LoVo (cell line): ENCODE measurements around the gene UNC119.

Experiments used
- DNase-seq: peaks from one replicate; pipeline ENCODE4 v3.0.0-alpha.2; 2016; ENCODE audit warnings: low spot score

Gene UNC119

DNA sequence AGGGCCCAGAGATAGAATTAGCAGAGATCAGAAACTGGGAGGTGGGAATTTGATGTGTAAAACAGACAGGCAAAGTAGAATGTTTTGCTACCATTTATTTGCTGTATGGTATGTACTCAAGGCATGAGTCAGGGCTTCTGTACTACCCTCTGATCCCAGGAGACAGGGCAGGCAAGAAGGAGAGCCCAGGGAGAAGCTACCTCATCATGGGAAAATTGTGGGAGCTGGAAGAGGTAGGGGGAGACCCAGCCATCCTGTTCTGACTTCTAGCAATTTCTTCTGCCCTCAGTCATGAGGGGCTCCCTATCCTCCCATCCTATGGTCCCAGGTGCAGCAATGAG is 20.6 kb upstream of the UNC119 start:
- DNase-seq = no peak

DNA sequence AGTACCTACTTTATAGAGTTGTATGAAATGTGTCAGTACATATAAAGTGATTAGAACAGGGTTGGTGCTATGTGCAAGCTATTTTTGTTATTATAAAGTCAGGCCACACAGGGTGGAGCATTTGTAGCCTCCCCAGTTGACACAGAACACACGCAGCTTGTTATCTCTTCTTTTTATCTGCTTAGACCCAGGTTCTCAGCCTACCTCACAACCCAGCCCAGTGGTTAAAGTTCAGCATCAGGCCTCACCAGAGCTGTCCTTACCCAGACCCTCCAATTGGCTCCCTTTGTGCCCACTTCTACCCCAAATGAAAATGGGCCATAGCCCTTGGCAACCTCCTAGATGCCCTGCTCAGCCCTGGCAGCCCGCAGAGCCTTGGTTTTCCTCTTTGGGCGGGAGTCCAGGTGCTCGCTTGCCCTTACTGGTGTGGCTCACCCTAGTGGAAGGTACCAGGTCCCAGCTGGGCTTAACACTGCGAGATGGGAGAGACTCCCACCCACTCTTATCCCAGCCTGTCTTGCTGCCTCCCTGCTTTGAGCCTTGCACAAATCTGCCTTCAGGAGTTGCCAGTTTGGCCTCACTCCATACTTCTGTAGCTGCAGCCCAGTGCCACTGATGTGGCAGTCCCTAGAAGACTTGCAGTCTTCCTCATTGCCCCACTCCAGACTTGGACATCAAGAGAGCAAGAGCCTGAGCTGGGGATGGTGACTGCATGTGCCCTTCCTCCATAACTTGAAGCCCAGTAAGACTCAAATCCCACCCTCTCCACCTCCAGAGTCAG is 20.0 kb upstream of the UNC119 start:
- no peak for DNase-seq

DNA sequence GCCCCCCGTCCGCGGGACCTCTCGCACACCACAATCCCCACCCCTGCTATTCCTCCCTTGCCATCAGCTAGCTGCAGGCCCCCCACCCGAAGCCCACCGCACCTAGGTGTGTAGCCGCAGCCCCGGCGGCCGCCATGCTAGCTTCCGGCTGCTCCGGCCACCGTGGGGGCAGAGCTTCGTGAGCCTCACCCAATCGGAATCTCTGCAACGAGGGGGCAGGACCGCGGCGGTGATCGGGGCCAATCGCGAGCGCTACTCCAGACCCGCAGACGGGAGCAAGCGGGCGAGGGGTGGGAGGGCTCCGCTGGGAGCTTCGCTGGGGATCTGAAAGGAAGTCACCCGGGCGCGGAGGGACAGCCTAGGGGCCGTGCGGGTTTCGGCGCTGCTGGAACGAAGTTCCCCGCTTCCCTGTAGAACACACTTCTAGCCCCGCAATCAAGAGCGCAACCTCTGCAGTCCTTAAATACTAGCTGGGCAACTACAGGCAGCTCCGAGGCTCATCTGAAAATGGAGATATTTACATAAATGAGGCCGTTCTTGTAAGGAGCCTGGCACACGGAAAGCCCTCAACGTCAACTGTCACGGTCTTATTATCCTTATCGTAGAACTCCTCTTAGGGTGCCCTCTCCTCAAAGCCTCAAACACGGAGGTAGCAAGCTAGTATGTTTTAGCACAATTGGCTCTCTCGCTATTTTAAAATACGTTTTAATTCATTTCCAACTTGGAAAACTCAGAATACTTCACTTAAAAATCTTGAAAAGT is 19.1 kb upstream of the UNC119 start, which contains the start of gene PIGS:
PIGS (minus strand) TSS at position 164 of the 762 bp plus-strand sequence; CDS start at position 136, 28 bp downstream.
- DNase-seq = peak; percentile 95

DNA sequence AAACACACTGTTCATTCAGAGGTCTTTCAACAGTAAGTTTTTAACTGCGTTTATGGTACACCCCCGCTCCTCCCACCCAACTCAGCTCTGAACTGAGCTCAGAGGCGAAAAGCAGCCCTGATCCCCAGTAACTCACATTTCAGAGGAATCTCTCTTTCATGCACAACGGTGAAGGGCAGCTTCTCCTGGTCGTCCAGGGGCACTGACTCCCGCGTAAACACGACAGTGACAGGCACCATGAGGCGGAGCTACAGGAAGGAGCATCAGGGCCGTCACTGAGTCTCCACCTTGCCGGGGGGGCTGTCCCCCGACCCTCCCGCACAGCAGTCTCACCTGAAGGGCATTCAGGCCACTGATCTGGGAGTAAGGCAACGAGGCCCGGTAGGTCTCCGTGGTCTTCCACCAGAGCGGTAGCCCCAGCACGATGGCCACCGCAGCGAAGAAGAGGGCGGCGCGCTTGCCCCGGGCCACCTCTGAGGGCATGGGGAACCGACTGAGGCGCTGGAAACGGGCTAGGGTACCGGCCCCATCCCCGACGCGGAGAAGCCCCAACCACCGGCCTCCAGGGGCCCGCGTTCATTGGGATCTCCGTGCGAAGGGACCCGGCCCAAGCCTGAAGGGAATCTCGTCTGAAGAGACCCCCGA is 18.4 kb upstream of the UNC119 start:
- DNase-seq = peak; percentile 11

DNA sequence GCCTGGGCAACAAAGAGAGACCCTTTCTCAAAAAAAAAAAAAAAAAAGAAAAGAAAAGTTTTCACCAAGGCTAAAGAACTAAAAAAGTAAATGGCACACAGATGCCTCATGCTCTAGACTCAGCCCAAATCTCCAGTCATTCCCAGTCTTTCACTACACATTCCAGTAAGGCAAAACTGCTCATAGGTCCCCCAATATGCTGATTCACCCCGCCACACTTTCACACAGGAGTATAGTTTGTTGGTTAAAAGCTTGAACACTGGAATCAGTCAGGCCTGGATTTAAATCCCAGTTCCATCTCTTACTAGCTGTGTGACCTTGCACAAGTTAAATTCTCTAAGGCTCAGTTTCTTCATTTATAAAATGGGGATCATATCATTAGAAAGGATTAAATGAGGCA is 17.0 kb upstream of the UNC119 start:
- no peak for DNase-seq

DNA sequence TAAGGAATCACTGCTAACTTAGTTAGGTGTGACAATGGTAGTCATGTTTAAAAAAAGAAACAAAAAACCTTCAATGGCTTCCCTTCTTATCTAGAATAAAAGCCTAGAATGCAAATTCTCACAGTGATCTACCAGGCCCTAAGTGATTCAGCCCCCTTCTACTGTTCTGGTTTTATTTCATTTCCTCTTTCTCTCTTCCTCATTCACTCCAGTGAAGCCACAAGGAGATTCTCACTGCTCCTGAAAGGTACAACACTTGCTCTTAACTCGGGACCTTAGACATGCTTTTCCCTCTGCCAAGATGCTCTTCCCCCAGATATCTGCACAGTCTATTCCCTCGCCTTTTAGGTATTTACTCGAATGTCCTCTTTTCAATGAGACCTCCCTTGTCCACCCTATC is 15.2 kb upstream of the UNC119 start:
- DNase-seq = no peak

DNA sequence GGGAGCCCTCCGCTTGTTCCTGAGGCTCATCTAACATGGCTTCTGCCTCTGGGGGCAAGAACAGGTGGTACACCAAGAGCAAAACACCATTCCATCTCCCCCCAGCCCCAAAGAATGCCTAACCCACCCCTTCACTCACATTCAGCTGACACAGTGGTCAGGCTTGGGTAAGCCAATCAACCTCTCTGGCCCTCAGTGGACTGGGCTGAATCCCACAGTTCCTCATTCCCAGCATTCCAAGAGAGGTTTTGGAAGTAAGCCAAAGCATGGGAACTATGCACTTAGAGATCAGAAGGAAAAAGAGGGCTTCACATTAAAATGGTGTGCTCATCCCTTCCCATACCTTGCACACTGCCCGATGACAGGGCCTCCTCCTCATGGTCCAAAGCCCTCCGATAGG is 11.1 kb upstream of the UNC119 start:
- DNase-seq = peak; percentile 42

DNA sequence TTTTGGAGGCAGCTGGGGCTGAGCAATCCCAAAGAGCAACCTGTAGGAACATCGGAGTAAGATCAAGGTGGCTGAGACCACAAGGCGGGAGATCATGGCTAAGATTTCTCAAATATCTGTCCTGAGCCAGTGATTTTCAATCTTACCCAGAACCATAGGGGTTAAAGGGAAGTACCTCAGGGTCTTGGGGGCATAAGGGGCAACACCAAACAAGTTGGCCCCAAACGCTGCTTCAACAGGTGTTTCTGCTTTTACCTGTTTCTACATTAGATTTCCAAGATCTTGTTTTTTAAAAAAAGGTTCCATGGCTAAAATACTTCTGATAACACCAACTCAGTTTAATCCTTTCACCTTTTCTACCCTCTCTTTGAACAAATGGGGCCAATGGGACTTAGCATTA is 2.6 kb upstream of the UNC119 start:
- no peak for DNase-seq

DNA sequence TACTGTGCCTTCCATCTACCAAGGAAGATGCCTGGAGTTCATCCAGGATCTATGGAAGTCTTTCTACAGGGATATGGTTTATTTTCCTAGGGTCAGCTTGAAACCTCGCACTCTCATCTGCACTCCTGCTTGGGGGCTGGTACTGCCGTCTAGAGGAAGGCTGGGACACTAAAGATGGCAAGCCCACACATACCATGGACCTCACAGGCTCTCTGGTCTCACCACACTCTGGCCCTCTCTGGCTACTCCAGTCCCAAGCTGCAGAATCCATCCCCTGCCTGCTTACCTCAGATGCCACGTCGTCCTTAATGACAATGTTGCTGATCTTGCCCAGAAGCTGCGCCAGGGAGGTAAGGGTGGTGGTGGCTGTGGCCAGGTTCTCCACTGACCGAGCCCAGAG is 2.1 kb upstream of the UNC119 start:
- DNase-seq = no peak

DNA sequence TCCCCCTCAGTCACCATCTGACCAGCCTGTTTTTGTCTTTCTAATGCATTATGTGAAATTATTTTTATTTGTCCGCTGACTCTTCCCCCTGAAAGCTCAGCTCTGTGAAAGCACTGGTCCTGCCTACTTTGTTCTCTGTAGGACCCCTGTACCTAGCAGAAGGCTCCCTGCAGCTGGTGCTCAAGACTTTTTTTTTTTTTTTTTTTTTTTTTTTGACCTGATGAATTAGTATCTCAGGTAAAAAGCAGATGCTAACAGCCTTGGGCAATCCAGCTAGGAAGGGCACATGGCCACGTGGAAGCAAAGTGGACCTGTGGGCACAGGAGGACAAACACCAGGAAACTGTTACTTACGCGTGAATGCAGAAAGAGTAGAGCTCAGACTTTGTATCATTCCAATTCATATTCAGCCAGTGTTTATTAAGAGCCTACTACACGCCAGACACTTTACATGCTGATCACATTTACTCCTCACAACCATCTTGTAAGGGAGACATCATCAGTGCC is 629 bp upstream of the UNC119 start:
- DNase-seq = no peak

DNA sequence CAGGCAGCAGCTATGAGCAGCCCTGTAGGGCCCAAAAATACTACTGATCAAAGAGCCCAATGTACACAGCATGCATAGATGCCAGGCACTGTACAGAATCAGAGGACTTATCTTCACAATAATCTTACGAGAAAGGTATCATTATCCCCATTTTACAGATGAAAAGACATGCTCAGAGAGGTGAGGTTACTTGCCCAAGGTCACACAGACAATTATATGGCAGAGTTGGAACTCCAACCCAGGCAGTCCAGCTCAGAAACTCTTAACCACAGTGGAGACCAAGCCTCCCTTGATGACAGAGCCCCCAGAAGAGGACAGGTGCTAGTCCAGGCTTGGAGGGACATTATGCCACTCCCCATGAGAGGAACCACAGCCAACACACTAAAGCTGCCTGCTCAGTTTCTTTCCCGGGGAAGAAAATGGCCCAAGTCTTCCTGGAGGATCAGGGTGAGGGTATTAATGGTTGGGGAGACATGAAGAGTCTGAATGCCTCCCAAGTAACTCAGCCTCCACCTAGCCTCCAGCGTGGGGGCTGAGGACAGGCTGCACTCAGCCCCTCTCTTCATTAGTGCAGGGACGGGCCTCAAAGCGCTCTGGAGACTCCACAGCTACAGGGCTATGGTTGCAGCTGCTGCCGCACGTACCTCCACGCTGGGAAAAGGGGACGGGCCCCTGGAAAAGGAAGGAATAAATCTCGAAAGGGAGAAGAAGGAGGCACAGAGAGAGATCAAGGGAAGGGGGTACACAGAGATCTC is 826 bp downstream of the UNC119 start:
- DNase-seq = no peak

DNA sequence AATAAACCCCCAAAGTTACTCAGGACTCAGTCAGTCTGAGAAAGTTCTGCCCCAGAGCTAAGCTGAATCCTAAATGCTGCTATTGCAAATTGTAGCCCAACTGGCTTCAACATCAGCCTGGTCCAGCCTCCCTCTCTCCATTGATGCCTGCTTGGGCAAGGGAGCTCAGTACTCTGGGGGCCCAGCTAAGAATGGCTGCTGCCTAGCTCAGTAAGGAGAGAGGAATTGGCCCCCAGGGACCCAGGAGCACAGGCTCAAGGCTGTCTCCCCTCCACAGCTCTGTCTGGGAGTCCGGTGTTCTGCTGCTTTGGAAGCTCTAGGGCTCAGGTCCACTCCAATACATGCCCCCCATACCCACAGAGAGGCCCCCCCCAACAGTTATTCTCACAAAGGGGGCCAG is 1.6 kb downstream of the UNC119 start:
- no peak for DNase-seq

DNA sequence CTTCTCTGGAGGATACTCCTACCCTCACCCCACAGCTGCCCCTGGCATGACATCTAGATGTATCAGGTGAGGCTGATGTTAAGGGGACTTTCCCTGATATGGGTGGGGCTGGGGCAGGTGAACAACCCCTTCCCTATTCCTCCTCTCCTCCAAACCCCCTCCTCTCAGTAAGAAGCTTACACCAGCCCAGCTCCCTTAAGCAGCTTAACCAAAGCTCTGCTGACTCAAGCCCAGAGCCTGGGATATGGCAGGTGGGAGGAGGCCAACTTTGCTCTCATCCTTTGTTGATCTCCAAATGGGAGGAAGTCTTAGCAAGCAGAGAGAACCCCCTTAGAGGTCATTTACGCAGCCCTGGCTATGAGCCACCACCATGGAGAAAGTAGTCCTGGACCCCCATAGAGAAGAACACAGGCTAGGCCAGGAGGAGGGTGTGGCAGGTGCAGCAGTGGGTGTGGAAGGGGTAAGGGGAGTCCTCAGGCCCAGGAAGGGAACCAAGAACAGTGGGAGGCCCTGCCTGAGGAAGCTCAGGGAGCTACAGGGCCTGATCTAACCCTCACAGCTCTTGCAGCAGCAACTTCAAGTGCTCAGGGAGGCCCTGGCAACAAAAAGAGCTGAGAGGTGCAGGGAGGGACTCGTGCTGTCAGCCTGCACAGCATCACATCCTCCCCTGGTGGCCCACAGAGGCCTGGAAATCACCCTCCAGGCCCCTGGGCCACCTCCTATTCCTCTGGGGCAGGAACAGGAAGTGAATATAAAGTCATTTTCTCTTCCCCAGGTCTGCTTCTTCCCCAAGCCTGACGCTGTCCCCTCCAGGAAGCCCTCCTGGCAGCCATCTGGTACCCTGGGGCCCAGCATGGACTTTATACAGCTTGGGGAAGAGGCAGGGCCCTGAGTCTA is 2.9 kb downstream of the UNC119 start:
- no peak for DNase-seq

DNA sequence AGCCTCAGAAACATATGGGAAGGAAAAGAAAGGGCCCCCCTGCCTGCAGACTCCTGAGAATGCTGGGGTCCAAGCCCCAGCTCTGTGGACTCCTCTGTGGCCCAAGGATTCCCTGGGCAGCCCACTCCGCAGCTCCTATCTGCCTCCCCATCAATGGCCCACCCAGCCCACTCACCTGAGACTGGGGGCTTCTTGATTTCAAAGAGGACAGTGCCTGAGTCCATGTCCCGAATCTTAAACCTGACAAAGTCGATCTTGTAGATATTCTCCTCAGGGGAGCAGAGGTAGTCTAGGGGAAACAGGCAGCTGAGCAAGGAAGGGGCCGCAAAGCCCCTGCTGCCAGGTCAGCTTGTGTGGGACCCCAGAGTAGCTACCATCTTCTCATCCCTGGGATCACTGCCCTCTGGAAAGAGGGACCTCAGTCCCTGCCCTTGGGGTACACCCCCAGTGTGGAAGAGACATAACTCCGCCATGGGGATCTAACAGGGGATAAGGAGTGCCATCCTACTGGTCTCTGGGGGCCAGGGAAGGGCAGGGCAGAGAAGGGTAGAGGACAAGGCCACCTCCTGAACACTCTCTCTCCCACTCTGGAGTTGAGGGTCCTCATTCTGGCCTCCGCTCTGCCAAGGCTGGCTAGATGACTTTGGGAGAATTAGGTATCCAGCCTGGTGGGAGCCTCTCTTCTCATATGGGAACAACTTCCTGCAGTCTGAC is 3.9 kb downstream of the UNC119 start:
- no peak for DNase-seq

DNA sequence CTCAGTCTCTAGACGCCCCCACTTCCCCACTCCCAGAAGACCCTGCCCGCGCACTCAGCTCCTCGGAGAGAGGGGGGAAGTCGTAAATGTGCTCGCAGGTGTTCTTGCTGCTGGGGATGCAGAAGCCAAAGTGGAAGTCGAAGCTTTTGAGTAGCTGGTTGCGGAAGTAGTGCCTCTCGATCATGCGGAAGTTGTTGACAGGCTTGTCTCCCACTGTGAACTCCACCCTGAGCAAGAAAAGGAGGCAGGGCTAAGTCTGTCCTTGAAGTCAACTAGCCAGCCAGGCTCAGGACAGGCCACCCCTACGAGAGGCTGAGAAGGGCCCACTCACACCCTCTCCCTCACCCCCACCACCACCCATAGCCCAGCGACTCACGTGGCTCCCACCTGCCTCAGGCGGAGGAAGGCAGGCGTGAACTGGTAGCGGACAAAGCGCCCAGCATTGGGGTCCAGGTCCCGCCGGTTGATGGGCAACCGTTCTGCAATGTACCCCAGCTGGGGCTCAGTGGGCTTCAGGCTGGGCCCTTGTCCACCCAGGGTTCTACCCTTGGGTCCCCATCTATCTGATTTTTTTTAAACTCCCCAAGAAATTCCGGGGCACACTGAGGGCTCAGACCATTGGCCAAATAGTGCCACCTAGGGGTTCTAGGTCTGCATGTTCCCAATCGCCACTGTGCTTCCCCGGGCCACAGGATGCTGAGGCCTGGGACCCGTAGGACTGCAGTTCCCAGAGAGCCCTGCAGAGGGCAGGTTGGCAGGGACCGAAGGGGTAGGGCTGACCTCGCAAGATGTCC is 4.6 kb downstream of the UNC119 start:
- DNase-seq = peak; percentile 62

DNA sequence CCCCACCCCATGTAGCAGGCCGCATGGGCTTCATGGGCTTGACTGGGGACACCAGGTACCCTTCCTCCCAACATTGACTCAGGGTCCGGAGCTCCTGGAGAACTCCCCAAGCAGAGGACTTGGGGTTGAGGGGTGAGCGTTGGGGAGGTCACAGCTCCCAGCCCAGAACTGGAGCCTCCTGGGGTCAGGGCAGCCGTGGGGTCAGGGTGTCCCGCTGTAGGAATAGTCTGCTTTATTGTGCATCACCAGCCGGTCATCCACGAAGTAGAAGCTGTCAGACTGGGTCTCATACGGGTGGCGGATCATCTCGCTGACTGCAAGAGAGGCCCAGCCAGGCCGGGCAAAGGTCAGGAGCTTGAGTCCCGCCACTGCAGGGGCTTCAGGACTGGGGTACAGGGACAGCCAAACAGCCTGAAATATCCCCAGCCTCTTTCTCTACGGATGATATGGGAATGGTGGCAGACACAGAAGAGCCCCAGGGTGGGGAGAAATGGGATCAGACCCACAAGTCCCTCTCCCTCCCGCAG is 5.3 kb downstream of the UNC119 start:
- DNase-seq = no peak

DNA sequence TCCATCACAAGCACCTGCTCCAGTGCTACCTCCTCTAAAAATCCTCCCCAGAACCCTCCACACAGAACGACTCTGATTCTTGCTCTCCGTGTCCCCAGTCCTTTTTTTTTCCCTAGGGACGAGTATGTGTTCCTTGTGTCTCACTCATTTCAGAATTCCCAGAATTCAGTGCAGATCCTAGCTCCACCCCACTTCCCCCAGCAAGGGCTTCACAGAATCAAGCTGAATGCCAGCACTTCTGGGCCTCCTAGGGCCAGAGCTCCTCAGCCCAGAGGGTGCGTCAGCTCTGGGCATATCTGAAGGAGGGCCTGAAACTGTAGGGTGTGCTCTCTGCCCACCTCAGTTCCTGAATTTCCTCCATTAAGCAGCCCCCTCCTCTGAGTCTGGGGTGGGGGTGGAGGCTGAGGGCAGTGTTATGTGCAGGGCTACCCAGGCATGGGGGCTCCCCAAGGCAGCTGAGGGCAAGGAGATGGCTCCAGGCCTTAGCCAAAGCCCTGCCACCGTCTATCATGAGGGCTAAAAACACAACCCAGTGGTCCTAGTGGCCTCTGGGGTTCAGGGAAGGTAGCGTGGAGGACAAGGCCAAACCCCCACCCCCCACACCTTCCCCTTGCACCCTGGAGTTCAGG is 6.5 kb downstream of the UNC119 start:
- DNase-seq = no peak

DNA sequence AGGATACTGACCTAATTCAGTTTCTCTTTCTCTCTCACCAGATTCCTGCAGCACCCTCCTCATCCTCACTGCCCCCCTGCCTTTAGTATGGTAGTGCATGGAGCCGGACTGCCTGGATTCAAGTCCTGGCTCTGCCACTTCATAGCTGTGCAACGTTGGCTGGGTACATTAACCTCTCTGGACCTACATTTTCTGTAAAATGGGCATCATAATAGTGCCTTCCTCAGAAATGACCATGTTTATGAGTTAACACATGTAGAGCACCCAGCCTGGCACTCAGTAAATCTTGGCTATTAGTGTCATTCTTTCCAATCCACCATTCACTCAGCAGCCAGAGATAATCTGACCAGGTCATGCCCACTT is 7.3 kb downstream of the UNC119 start:
- no peak for DNase-seq
